Adrenal gland (tissue), 12 donors: ENCODE results near the gene MAML3. TPM values are rescaled to one million over a fixed set of nuclear protein-coding genes. Genes with fewer than 3 reads are reported as not detected.

Source experiments
- DNase-seq, 7 donors: peaks; one replicate each; pipeline ENCODE4 v3.0.0-alpha.2; 2019 to 2020
- H3K27ac ChIP-seq, 5 donors: fragments of 200-600 bp; sonication (generic) in 4 of 5; 1 replicate in 3 of 5; 2 replicates in 2 of 5; pipeline versions ENCODE4 v1.5.1 to v1.8.0; 2016 to 2020; ENCODE audit warnings: mild to moderate bottlenecking in 1 of 5
- H3K27me3 ChIP-seq: fragments of 200-600 bp; 2 replicates; pipeline ENCODE4 v1.8.0; 2021
- H3K36me3 ChIP-seq, 2 donors: fragments of 200-600 bp; replicated peaks in 1 of 2; 1 replicate in 1 of 2; 2 replicates in 1 of 2; pipeline versions ENCODE4 v1.5.1 to v1.8.0; 2018 to 2022
- H3K4me1 ChIP-seq, 2 donors: fragments of 200-600 bp; replicated peaks in 1 of 2; 1 replicate in 1 of 2; 2 replicates in 1 of 2; pipeline versions ENCODE4 v1.5.1 to v1.8.0; 2018 to 2021
- H3K4me3 ChIP-seq, 4 donors: fragments of 200-600 bp; sonication (generic) in 3 of 4; one replicate each; pipeline ENCODE4 v1.5.1; 2016 to 2018
- H3K9me3 ChIP-seq, 3 donors: fragments of 200-600 bp; sonication (generic) in 1 of 3; replicated peaks in 1 of 3; 1 replicate in 2 of 3; 2 replicates in 1 of 3; pipeline versions ENCODE4 v1.5.1 to v1.8.0; 2016 to 2021
- CTCF ChIP-seq, 6 experiments: fragments of 450-650 bp in 4 of 6; fragments of 200-600 bp in 2 of 6; sonication (generic) in 1 of 6; IDR thresholded peaks; 1 replicate in 5 of 6; 2 replicates in 1 of 6; pipeline versions ENCODE4 v1.5.1 to v1.8.0; 2016 to 2021; ENCODE audit warnings: antibody characterized with exemption in 6 of 6, mild to moderate bottlenecking in 2 of 6, moderate library complexity in 1 of 6
- POLR2A ChIP-seq, 2 donors: fragments of 450-650 bp; IDR thresholded peaks; one replicate each; pipeline ENCODE4 v1.6.1; 2017; ENCODE audit warnings: antibody characterized with exemption in 2 of 2, mild to moderate bottlenecking in 2 of 2, moderate library complexity in 1 of 2
- WGBS, 4 donors: extraction: QIAGEN DNeasy Blood & Tissue Kit in 2 of 4; methylation state at CpG; one replicate each; pipeline versions ENCODE4 v1.1.5 to v1.1.7; 2013 to 2017; 5-methylcytosine and 5-hydroxymethylcytosine counted together
- intact Hi-C, 2 donors: fragments of 100-400 bp; cut with DNase I; formaldehyde crosslinking; loops; one replicate each; pipeline versions ENCODE4 v1.14.1 to v1.15.0; 2022 to 2023
- polyA plus RNA-seq, 3 donors: library from polyadenylated mRNA; stranded (reverse); fragments of 200-250 nt in 2 of 3; fragments of 350-450 nt in 1 of 3; fragmentation: Illumina TruSeq in 1 of 3; extraction: RNeasy Lipid Tissue Mini Kit (QIAGEN cat#74804) in 1 of 3; gene quantifications; one replicate each; pipeline ENCODE4 v1.2.3, GENCODE V29; 2013 to 2014
- total RNA-seq, 9 donors: library from RNA; depleted of rRNA in 4 of 9; stranded (reverse); fragments of >200 nt in 4 of 9; fragments of 120-200 nt in 1 of 9; fragmentation: NEBNext Ultra II Directional in 1 of 9; extraction: Animal tissue kit (Norgen Biotek cat#: 25700) in 1 of 9; gene quantifications; one replicate each; pipeline versions ENCODE4 v1.1.0 to v1.2.4, GENCODE V29; 2013 to 2023
- donor health status: healthy with polysubstance abuse.
- donor health status: Bipolar disorder and iron deficiency.
- donor health status: DM: yes; HTN: yes; CAD: no.
- donor health status: DM: no; HTN: no; CAD: no.
- donor health status: DM: no; HTN: no; CAD: no.
- donor health status: DM: yes; HTN: yes; CAD: no.

The MAML3 gene
- total and polyA plus RNA-seq, 12 donors, result 2.0 to 15.9 (median 8.4) TPM

GRCh38 chr4:140004922-140005627 lies 148.9 kb downstream of the MAML3 start:
- Histone ChIP-seq H3K27me3 (no peaks in the 10 kb centered on the region), H3K27ac (peak overlapping the region in 1 of 5 donors; percentile 52), H3K9me3 (no peaks in the 10 kb centered on the region), H3K4me1 (peaks cover 4 to 12% of the 10 kb centered on the region in 2 donors), H3K36me3 (no peaks in the 10 kb centered on the region), H3K4me3 (peak overlapping the region in 1 of 4 donors; percentile 51)
- DNase-seq, result no peak
- WGBS, 4 donors, result 44 to 72% (median 59%) methylated on average over 2 of the region's 2 CpGs
- intact Hi-C loops, result no loop called here
- TF ChIP-seq POLR2A (IDR thresholded peaks at IDR 0.05) (no peak), CTCF (IDR thresholded peaks at IDR 0.05) (no peak)

- no peaks in the 10 kb centered on the region for H3K27me3 ChIP-seq
- peak; percentile 39 to 72 (median 54) for DNase-seq
- intact Hi-C loops, result no loop called here
- H3K36me3 ChIP-seq, result no peaks in the 10 kb centered on the region
- no peak for TF ChIP-seq CTCF (IDR thresholded peaks at IDR 0.05)
- peak in 1 of 2 donors; percentile 54 for TF ChIP-seq POLR2A (IDR thresholded peaks at IDR 0.05)
- peak overlapping the region in 2 of 4 donors; percentile 45 to 51 for H3K4me3 ChIP-seq
- 20 to 29% (median 25%) methylated on average over 13 to 14 of the region's 14 CpGs for WGBS, 4 donors
- peaks cover 4 to 12% of the 10 kb centered on the region in 2 donors for H3K4me1 ChIP-seq
- no peaks in the 10 kb centered on the region for H3K9me3 ChIP-seq
- H3K27ac ChIP-seq, result peak overlapping the region in 2 of 5 donors; percentile 30 to 52
Observed at GRCh38 chr4:140004549-140004895, 149.5 kb downstream of the MAML3 start.

- Histone ChIP-seq H3K9me3 (no peaks in the 10 kb centered on the region), H3K27me3 (no peaks in the 10 kb centered on the region), H3K36me3 (no peaks in the 10 kb centered on the region), H3K27ac (peak overlapping the region in 2 of 5 donors; percentile 30 to 52), H3K4me3 (peak overlapping the region in 2 of 4 donors; percentile 45 to 51), H3K4me1 (peaks cover 4 to 12% of the 10 kb centered on the region in 2 donors)
- intact Hi-C loops, result no loop called here
- WGBS, 4 donors, result 44 to 64% (median 59%) methylated on average over 6 of the region's 6 CpGs
- TF ChIP-seq POLR2A (IDR thresholded peaks at IDR 0.05) (no peak), CTCF (IDR thresholded peaks at IDR 0.05) (no peak)
- no peak for DNase-seq
Observed at GRCh38 chr4:140003876-140004548, 150.0 kb downstream of the MAML3 start.

GRCh38 chr4:140000232-140000631 lies 153.8 kb downstream of the MAML3 start:
- peaks cover 4 to 12% of the 10 kb centered on the region in 2 donors for H3K4me1 ChIP-seq
- DNase-seq, result no peak
- no peak overlapping the region for H3K27ac ChIP-seq
- H3K4me3 ChIP-seq, result no peak overlapping the region
- H3K27me3 ChIP-seq, result no peaks in the 10 kb centered on the region
- no peak for TF ChIP-seq POLR2A (IDR thresholded peaks at IDR 0.05)
- no peaks in the 10 kb centered on the region for H3K36me3 ChIP-seq
- 69 to 89% (median 84%) methylated on average over 1 of the region's 1 CpG for WGBS, 4 donors
- intact Hi-C loops, result no loop called here
- H3K9me3 ChIP-seq, result no peaks in the 10 kb centered on the region
